SU-DHL-6 (cell line): ENCODE measurements around the gene INSL3.
"Not testable (repeated sequence)": the region's sequence is repeated elsewhere in the genome, so short reads cannot be mapped to it uniquely, and the experiment has no call there.

Experiments used
- H2AFZ ChIP-seq: fragments of 200-600 bp; sonication (generic); 2 replicates; pipeline ENCODE4 v1.6.1; 2014; ENCODE audit warnings: low read depth, mild to moderate bottlenecking, moderate library complexity, mixed read lengths, antibody characterized with exemption, low read length; ENCODE audit not compliant: severe bottlenecking
- H3F3A ChIP-seq: fragments of 200-600 bp; shearing (Covaris generic); 2 replicates; pipeline ENCODE4 v1.6.0; 2016; ENCODE audit warnings: antibody characterized with exemption, mild to moderate bottlenecking; ENCODE audit not compliant: insufficient read depth
- H3K27ac ChIP-seq: fragments of 200-600 bp; sonication (generic); 2 replicates; pipeline ENCODE4 v1.5.1; 2016; ENCODE audit warnings: low read depth, mild to moderate bottlenecking, low read length, moderate library complexity, mixed read lengths
- H3K27me3 ChIP-seq: fragments of 200-600 bp; sonication (generic), shearing (Covaris generic); 2 replicates; pipeline ENCODE4 v1.6.0; 2014; ENCODE audit warnings: mild to moderate bottlenecking, low read length
- H3K36me3 ChIP-seq: fragments of 200-600 bp; sonication (generic); 2 replicates; pipeline ENCODE4 v1.6.1; 2014; ENCODE audit warnings: mild to moderate bottlenecking, low read length, mixed read lengths
- H3K4me2 ChIP-seq: fragments of 300-600, 200-600 bp; shearing (Covaris generic), sonication (generic); 2 replicates; pipeline ENCODE4 v1.6.0; 2014; ENCODE audit warnings: low read length, low read depth, mild to moderate bottlenecking; ENCODE audit not compliant: poor library complexity, severe bottlenecking
- H3K4me3 ChIP-seq: fragments of 200-600 bp; sonication (generic); 2 replicates; pipeline ENCODE4 v1.5.1; 2014; ENCODE audit warnings: antibody characterized with exemption, low read length, mild to moderate bottlenecking, mixed read lengths; ENCODE audit not compliant: insufficient read depth, poor library complexity, severe bottlenecking
- H3K79me2 ChIP-seq: fragments of 200-600 bp; sonication (generic); 2 replicates; pipeline ENCODE4 v1.6.1; 2014; ENCODE audit warnings: mild to moderate bottlenecking, low read length, moderate library complexity; ENCODE audit not compliant: insufficient read depth
- H3K9ac ChIP-seq: fragments of 200-600 bp; sonication (generic); 2 replicates; pipeline ENCODE4 v1.7.0; 2014; ENCODE audit warnings: mild to moderate bottlenecking, low read length
- H3K9me2 ChIP-seq: fragments of 200-600 bp; sonication (generic); replicated peaks from 2 replicates; pipeline ENCODE4 v1.6.1; 2014; ENCODE audit warnings: low read length; ENCODE audit not compliant: insufficient read depth
- H3K9me3 ChIP-seq: fragments of 200-600 bp; sonication (generic); 2 replicates; pipeline ENCODE4 v1.6.1; 2014; ENCODE audit warnings: low read length, mixed read lengths; ENCODE audit not compliant: insufficient read depth
- H4K20me1 ChIP-seq: fragments of 200-600 bp; sonication (generic); 2 replicates; pipeline ENCODE4 v1.6.1; 2014; ENCODE audit warnings: low read depth, mild to moderate bottlenecking, antibody characterized with exemption, low read length, moderate library complexity, mixed read lengths
- CTCF ChIP-seq: fragments of 200-600 bp; sonication (generic); IDR thresholded peaks from one replicate; pipeline ENCODE4 v1.5.1; 2017; ENCODE audit warnings: antibody characterized with exemption, mild to moderate bottlenecking, low read length, moderate library complexity; ENCODE audit not compliant: insufficient read depth, poor library complexity, severe bottlenecking
- EZH2phosphoT487 ChIP-seq: fragments of 200-600 bp; sonication (generic), shearing (Covaris generic); conservative IDR thresholded peaks from 2 replicates; pipeline ENCODE4 v1.6.1; 2018; ENCODE audit warnings: mild to moderate bottlenecking, antibody characterized with exemption, low read length, moderate library complexity, mixed read lengths

INSL3 gene

DNA sequence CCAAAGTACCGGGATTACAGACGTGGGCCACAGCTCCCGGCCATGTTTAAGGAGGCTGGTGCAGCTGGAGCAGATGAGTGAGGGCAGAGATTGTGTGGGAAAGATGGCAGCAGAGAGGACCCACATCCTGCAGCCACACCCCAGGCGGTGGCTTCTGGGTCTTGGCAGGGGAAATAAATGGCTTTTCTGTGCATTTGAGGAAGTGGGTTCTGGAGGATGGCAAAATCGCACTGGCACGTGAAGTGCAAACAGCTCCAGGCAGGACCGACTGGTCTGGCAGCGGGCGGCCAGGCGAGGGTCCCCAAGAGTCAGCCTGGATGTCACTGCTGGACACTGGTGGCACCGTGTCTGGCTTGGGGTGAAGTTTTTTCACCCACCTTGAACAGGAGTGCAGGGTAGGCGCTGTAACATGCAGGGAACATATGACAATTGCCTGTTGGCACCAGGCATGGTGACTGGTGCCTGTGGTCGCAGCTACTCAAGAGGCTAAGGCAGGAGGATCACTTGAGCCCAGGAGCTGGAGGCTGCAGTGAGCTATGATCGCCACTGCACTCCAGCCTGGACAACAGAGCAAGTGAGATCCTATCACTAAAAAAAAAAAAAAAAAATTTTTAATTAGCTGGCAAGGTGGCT is 17.9 kb downstream of the INSL3 start:
- Histone ChIP-seq H4K20me1 (no peaks in the 10 kb centered on the region), H3K4me2 (no peak overlapping the region), H3K79me2 (no peaks in the 10 kb centered on the region), H3K4me3 (no peak overlapping the region), H3K9ac (no peak overlapping the region), H3F3A (no peaks in the 10 kb centered on the region), H3K9me2 (no peaks in the 10 kb centered on the region), H3K27me3 (no peaks in the 10 kb centered on the region), H3K36me3 (no peaks in the 10 kb centered on the region), H3K27ac (no peak overlapping the region), H3K9me3 (no peaks in the 10 kb centered on the region), H2AFZ (no peak overlapping the region)
- no peak for TF ChIP-seq CTCF
- TF ChIP-seq EZH2phosphoT487, result no peak

- Histone ChIP-seq H3K9ac (no peak overlapping the region), H3K27me3 (no peaks in the 10 kb centered on the region), H3K4me3 (no peak overlapping the region), H3K36me3 (no peaks in the 10 kb centered on the region), H3F3A (no peaks in the 10 kb centered on the region), H4K20me1 (no peaks in the 10 kb centered on the region), H3K9me3 (no peaks in the 10 kb centered on the region), H3K4me2 (no peak overlapping the region), H3K79me2 (no peaks in the 10 kb centered on the region), H3K27ac (no peak overlapping the region), H2AFZ (no peak overlapping the region), H3K9me2 (no peaks in the 10 kb centered on the region)
- TF ChIP-seq EZH2phosphoT487 (no peak), CTCF (no peak)
Measured at GRCh38 chr19:17802137-17802858, 19.0 kb downstream of the INSL3 start.

- not testable (repeated sequence) for H2AFZ ChIP-seq, H3K9me3 ChIP-seq, H3K27me3 ChIP-seq, H3K27ac ChIP-seq, H3F3A ChIP-seq, H3K36me3 ChIP-seq, H4K20me1 ChIP-seq, H3K9me2 ChIP-seq, H3K4me2 ChIP-seq, H3K79me2 ChIP-seq, H3K9ac ChIP-seq, H3K4me3 ChIP-seq
Measured at GRCh38 chr19:17798599-17798998, 22.7 kb downstream of the INSL3 start.
